ENCODE measurements around the gene GSG1L. TPM values are rescaled to one million over a fixed set of nuclear protein-coding genes. Genes with fewer than 3 reads are reported as not detected.

GSG1L gene
- total and polyA plus RNA-seq, 4 donors, result not detected

DNA sequence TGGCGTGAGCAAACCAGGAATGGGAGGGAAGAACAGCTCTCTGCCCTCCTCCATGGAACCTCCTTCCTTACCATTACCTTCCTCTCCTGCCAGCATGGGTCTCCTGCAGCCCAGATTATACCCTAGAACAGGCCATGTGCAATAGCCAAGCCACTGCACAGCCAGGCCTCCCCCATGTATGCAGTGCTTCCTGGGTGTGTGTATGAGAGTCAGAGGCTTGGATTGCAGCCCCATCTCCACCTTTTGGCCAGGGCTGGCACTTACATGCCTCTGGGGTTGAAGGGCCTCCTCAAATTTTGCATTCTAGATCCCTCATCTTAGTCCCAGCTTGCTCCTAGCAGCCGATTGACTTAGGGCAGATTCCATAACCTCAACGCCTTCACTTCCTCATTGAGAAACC is 133.7 kb downstream of the GSG1L start:
- no peak overlapping the region for H3K9ac ChIP-seq (ENCODE audit: low read depth in 1 of 2, low read length in 2 of 2)
- peaks cover 0 to 4% (median 2%) of the 10 kb centered on the region in 4 donors for H3K9me3 ChIP-seq (ENCODE audit: control insufficient read depth in 4 of 4, low read length in 3 of 4)
- no peaks in the 10 kb centered on the region for H3K27me3 ChIP-seq (ENCODE audit: control insufficient read depth in 4 of 4, insufficient read depth in 4 of 4, low read length in 3 of 4)
- no peaks in the 10 kb centered on the region for H3K36me3 ChIP-seq (ENCODE audit: control insufficient read depth in 4 of 4, insufficient read depth in 3 of 4, low read depth in 1 of 4, low read length in 3 of 4)
- no peak for TF ChIP-seq TAF1 (conservative IDR thresholded peaks at IDR 0.05)
- TF ChIP-seq, protein P1, sequence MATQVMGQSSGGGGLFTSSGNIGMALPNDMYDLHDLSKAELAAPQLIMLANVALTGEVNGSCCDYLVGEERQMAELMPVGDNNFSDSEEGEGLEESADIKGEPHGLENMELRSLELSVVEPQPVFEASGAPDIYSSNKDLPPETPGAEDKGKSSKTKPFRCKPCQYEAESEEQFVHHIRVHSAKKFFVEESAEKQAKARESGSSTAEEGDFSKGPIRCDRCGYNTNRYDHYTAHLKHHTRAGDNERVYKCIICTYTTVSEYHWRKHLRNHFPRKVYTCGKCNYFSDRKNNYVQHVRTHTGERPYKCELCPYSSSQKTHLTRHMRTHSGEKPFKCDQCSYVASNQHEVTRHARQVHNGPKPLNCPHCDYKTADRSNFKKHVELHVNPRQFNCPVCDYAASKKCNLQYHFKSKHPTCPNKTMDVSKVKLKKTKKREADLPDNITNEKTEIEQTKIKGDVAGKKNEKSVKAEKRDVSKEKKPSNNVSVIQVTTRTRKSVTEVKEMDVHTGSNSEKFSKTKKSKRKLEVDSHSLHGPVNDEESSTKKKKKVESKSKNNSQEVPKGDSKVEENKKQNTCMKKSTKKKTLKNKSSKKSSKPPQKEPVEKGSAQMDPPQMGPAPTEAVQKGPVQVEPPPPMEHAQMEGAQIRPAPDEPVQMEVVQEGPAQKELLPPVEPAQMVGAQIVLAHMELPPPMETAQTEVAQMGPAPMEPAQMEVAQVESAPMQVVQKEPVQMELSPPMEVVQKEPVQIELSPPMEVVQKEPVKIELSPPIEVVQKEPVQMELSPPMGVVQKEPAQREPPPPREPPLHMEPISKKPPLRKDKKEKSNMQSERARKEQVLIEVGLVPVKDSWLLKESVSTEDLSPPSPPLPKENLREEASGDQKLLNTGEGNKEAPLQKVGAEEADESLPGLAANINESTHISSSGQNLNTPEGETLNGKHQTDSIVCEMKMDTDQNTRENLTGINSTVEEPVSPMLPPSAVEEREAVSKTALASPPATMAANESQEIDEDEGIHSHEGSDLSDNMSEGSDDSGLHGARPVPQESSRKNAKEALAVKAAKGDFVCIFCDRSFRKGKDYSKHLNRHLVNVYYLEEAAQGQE (IDR thresholded peaks at IDR 0.05), result no peak
- TF ChIP-seq EGR1 (IDR thresholded peaks at IDR 0.05; ENCODE audit: low read depth in 2 of 2), result no peak
- H3K4me1 ChIP-seq (ENCODE audit: control insufficient read depth in 4 of 4, insufficient read depth in 4 of 4, low read length in 3 of 4), result no peaks in the 10 kb centered on the region
- H3K27ac ChIP-seq (ENCODE audit: low read depth in 1 of 2, low read length in 2 of 2), result no peak overlapping the region
- DNase-seq (ENCODE audit: low spot score), result no peak
- H3K4me3 ChIP-seq (ENCODE audit: low read depth in 1 of 3, low read length in 3 of 3), result no peak overlapping the region
- 69% methylated on average over 3 of the region's 3 CpGs for WGBS

DNA sequence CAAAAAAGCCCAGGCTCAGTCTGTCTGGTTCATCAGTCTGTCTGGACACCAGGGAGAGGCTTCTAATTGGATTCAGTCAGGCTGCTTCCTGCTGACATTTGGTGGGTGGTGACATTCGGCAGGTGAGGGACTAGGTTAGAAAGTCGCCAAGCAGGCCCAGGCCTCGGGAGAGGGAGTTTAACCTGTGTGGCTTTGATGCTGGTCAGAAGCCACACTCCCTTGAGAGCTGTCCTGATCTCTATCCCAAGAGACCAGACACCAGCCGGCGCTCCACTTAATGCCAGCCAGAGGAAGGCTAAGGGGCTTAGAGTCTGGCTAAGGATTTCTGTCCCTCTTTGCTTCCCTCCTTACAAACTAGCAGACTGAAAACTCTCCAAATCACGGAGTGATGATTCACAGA is 135.0 kb downstream of the GSG1L start:
- no peaks in the 10 kb centered on the region for H3K4me1 ChIP-seq (ENCODE audit: control insufficient read depth in 4 of 4, insufficient read depth in 4 of 4, low read length in 3 of 4)
- H3K36me3 ChIP-seq (ENCODE audit: control insufficient read depth in 4 of 4, insufficient read depth in 3 of 4, low read depth in 1 of 4, low read length in 3 of 4), result no peaks in the 10 kb centered on the region
- H3K9me3 ChIP-seq (ENCODE audit: control insufficient read depth in 4 of 4, low read length in 3 of 4), result peaks cover 0 to 4% (median 2%) of the 10 kb centered on the region in 4 donors
- H3K9ac ChIP-seq (ENCODE audit: low read depth in 1 of 2, low read length in 2 of 2), result no peak overlapping the region
- H3K27me3 ChIP-seq (ENCODE audit: control insufficient read depth in 4 of 4, insufficient read depth in 4 of 4, low read length in 3 of 4), result no peaks in the 10 kb centered on the region
- TF ChIP-seq HNF4G (IDR thresholded peaks at IDR 0.05) (no peak), RXRA (IDR thresholded peaks at IDR 0.05) (no peak), SP1 (IDR thresholded peaks at IDR 0.05) (no peak), HNF4A (conservative IDR thresholded peaks at IDR 0.05) (no peak), RAD21 (IDR thresholded peaks at IDR 0.05) (no peak), FOXA1 (IDR thresholded peaks at IDR 0.05) (no peak)
- TF ChIP-seq, protein P2, sequence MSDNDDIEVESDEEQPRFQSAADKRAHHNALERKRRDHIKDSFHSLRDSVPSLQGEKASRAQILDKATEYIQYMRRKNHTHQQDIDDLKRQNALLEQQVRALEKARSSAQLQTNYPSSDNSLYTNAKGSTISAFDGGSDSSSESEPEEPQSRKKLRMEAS (IDR thresholded peaks at IDR 0.05), result no peak
- TF ChIP-seq, protein P3, sequence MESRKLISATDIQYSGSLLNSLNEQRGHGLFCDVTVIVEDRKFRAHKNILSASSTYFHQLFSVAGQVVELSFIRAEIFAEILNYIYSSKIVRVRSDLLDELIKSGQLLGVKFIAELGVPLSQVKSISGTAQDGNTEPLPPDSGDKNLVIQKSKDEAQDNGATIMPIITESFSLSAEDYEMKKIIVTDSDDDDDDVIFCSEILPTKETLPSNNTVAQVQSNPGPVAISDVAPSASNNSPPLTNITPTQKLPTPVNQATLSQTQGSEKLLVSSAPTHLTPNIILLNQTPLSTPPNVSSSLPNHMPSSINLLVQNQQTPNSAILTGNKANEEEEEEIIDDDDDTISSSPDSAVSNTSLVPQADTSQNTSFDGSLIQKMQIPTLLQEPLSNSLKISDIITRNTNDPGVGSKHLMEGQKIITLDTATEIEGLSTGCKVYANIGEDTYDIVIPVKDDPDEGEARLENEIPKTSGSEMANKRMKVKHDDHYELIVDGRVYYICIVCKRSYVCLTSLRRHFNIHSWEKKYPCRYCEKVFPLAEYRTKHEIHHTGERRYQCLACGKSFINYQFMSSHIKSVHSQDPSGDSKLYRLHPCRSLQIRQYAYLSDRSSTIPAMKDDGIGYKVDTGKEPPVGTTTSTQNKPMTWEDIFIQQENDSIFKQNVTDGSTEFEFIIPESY (IDR thresholded peaks at IDR 0.05), result no peak
- no peak overlapping the region for H3K4me3 ChIP-seq (ENCODE audit: low read depth in 1 of 3, low read length in 3 of 3)
- no peak for DNase-seq (ENCODE audit: low spot score)
- H3K27ac ChIP-seq (ENCODE audit: low read depth in 1 of 2, low read length in 2 of 2), result no peak overlapping the region
- 35% methylated on average over 6 of the region's 6 CpGs for WGBS

DNA sequence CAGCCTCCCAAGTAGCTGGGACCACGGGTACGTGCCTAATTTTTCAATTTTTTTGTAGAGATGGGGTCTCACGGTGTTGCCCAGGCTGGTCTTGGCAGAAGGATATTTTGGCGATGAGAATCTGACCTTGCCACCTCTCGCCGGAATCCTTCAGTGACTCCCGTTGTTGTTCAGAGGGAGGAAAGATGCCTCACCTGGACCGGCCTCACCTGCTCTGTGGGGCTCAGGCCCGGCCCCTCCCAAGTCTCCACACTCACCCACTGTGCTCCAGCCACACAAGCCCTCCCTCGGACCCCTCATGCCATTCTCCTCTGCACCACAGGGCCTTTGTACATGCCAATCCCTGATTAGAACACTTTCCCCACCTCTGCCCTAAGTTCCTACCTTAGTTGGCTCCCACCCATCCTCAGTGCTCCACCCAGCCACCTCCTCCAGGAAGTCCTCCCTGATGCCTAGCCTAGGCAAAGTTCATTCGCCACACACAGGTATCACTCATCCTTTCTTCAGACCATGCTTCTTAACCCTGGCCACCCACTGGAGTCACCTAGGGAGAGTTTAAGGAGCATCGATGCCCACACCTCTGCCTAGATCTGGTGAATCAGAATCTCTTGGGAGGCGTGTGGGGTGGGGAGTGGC is 136.1 kb downstream of the GSG1L start:
- no peaks in the 10 kb centered on the region for H3K9me3 ChIP-seq (ENCODE audit: control insufficient read depth in 4 of 4, low read length in 3 of 4)
- no peaks in the 10 kb centered on the region for H3K27me3 ChIP-seq (ENCODE audit: control insufficient read depth in 4 of 4, insufficient read depth in 4 of 4, low read length in 3 of 4)
- TF ChIP-seq, protein P2 (IDR thresholded peaks at IDR 0.05), result no peak
- TF ChIP-seq, protein P4, sequence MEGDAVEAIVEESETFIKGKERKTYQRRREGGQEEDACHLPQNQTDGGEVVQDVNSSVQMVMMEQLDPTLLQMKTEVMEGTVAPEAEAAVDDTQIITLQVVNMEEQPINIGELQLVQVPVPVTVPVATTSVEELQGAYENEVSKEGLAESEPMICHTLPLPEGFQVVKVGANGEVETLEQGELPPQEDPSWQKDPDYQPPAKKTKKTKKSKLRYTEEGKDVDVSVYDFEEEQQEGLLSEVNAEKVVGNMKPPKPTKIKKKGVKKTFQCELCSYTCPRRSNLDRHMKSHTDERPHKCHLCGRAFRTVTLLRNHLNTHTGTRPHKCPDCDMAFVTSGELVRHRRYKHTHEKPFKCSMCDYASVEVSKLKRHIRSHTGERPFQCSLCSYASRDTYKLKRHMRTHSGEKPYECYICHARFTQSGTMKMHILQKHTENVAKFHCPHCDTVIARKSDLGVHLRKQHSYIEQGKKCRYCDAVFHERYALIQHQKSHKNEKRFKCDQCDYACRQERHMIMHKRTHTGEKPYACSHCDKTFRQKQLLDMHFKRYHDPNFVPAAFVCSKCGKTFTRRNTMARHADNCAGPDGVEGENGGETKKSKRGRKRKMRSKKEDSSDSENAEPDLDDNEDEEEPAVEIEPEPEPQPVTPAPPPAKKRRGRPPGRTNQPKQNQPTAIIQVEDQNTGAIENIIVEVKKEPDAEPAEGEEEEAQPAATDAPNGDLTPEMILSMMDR (IDR thresholded peaks at IDR 0.05; ENCODE audit: low read depth, low read length, missing input control), result no peak
- TF ChIP-seq HNF4G (IDR thresholded peaks at IDR 0.05), result no peak
- TF ChIP-seq TAF1 (conservative IDR thresholded peaks at IDR 0.05), result no peak
- TF ChIP-seq JUND (IDR thresholded peaks at IDR 0.05), result no peak
- TF ChIP-seq FOXA1 (IDR thresholded peaks at IDR 0.05), result no peak
- TF ChIP-seq FOXA2 (IDR thresholded peaks at IDR 0.05), result no peak
- no peak for TF ChIP-seq NR2F2 (IDR thresholded peaks at IDR 0.05)
- TF ChIP-seq SP1 (IDR thresholded peaks at IDR 0.05), result no peak
- TF ChIP-seq EGR1 (IDR thresholded peaks at IDR 0.05; ENCODE audit: low read depth in 2 of 2), result no peak
- no peak for TF ChIP-seq YY1 (IDR thresholded peaks at IDR 0.05)
- TF ChIP-seq, protein P1 (IDR thresholded peaks at IDR 0.05), result no peak
- H3K9ac ChIP-seq (ENCODE audit: low read depth in 1 of 2, low read length in 2 of 2), result no peak overlapping the region
- DNase-seq (ENCODE audit: low spot score), result no peak
- H3K4me3 ChIP-seq (ENCODE audit: low read depth in 1 of 3, low read length in 3 of 3), result no peak overlapping the region
- H3K36me3 ChIP-seq (ENCODE audit: control insufficient read depth in 4 of 4, insufficient read depth in 3 of 4, low read depth in 1 of 4, low read length in 3 of 4), result no peaks in the 10 kb centered on the region
- 70% methylated on average over 13 of the region's 13 CpGs for WGBS
- no peaks in the 10 kb centered on the region for H3K4me1 ChIP-seq (ENCODE audit: control insufficient read depth in 4 of 4, insufficient read depth in 4 of 4, low read length in 3 of 4)
- no peak overlapping the region for H3K27ac ChIP-seq (ENCODE audit: low read depth in 1 of 2, low read length in 2 of 2)
